OCI-LY7 (cell line): ENCODE measurements around the gene TSEN15. TPM values are rescaled to one million over a fixed set of nuclear protein-coding genes. Genes with fewer than 3 reads are reported as not detected.

Experiments used
- BruUV-seq: library from RNA; stranded (reverse); fragments of 400-500 nt; replicated peaks from 2 replicates; lab custom pipeline; 2021; lab: Mats Ljungman, UMichigan
- CTCF ChIA-PET: fragments of 300-600 bp; sonication (Branson Sonifier 250); formaldehyde crosslinking; loops from one replicate; lab custom pipeline; 2022; ENCODE audit warnings: antibody characterized with exemption; ENCODE audit not compliant: unreplicated experiment; lab: Charles Lee
- POLR2A ChIA-PET: fragments of 300-600 bp; sonication (Branson Sonifier 250); formaldehyde crosslinking; loops from one replicate; lab custom pipeline; 2022; ENCODE audit warnings: antibody characterized with exemption; lab: Charles Lee
- DNase-seq: peaks from one replicate; pipeline ENCODE4 v3.0.0-alpha.2; 2015; ENCODE audit warnings: low spot score
- H2AFZ ChIP-seq: fragments of 200-600 bp; sonication (generic), shearing (Covaris generic); 2 replicates; pipeline ENCODE4 v1.6.1; 2014; ENCODE audit warnings: mild to moderate bottlenecking, antibody characterized with exemption, low read length, moderate library complexity
- H3K27ac ChIP-seq: fragments of 200-600 bp; sonication (generic); 2 replicates; pipeline ENCODE4 v1.5.1; 2014; ENCODE audit warnings: mixed run types, low read depth, mild to moderate bottlenecking, moderate library complexity, low read length, inconsistent platforms; ENCODE audit not compliant: poor library complexity, severe bottlenecking
- H3K36me3 ChIP-seq: fragments of 200-600 bp; sonication (generic); 2 replicates; pipeline ENCODE4 v1.6.1; 2014; ENCODE audit warnings: mild to moderate bottlenecking, antibody characterized with exemption, low read length, moderate library complexity, mixed read lengths; ENCODE audit not compliant: insufficient read depth
- H3K4me1 ChIP-seq: fragments of 200-600 bp; sonication (generic); 2 replicates; pipeline ENCODE4 v1.5.1; 2014; ENCODE audit warnings: mild to moderate bottlenecking, low read length; ENCODE audit not compliant: insufficient read depth, poor library complexity, severe bottlenecking
- H3K4me2 ChIP-seq: fragments of 200-600 bp; sonication (generic); 2 replicates; pipeline ENCODE4 v1.6.1; 2014; ENCODE audit warnings: mild to moderate bottlenecking, low read length
- H3K4me3 ChIP-seq: fragments of 200-600 bp; sonication (generic); 2 replicates; pipeline ENCODE4 v1.5.1; 2014; ENCODE audit warnings: mild to moderate bottlenecking, low read depth, low read length; ENCODE audit not compliant: poor library complexity, severe bottlenecking
- H3K79me2 ChIP-seq: fragments of 200-600 bp; sonication (generic); 2 replicates; pipeline ENCODE4 v1.6.1; 2016; ENCODE audit warnings: low read depth, mild to moderate bottlenecking, low read length, moderate library complexity, mixed read lengths; ENCODE audit not compliant: insufficient read depth
- H3K9me2 ChIP-seq: fragments of 200-600 bp; sonication (generic); 2 replicates; pipeline ENCODE4 v1.6.1; 2016; ENCODE audit warnings: mild to moderate bottlenecking, low read length, mixed read lengths; ENCODE audit not compliant: insufficient read depth
- H3K9me3 ChIP-seq: fragments of 200-600 bp; sonication (generic); 2 replicates; pipeline ENCODE4 v1.6.1; 2014; ENCODE audit warnings: mild to moderate bottlenecking, mixed run types, low read length, mixed read lengths
- H4K20me1 ChIP-seq: fragments of 200-600 bp; sonication (generic); 2 replicates; pipeline ENCODE4 v1.6.1; 2014; ENCODE audit warnings: mild to moderate bottlenecking, antibody characterized with exemption, low read length, moderate library complexity, mixed read lengths; ENCODE audit not compliant: insufficient read depth
- EZH2phosphoT487 ChIP-seq: fragments of 200-600 bp; sonication (generic); IDR thresholded peaks from 2 replicates; pipeline ENCODE4 v1.6.1; 2018; ENCODE audit warnings: low read depth, borderline replicate concordance, mild to moderate bottlenecking, mixed run types, antibody characterized with exemption, low read length, moderate library complexity, mixed read lengths
- intact Hi-C: fragments of 100-400 bp; cut with micrococcal nuclease; formaldehyde crosslinking; loops from one replicate; pipeline ENCODE4 v1.10.0; 2022; ENCODE audit not compliant: unreplicated experiment
- total RNA-seq, 2 experiments: library from RNA; depleted of rRNA in 1 of 2; stranded (reverse); fragments of >200 nt in 1 of 2; shearing (Covaris generic) in 1 of 2; gene quantifications; 2 replicates each; pipeline ENCODE4 v1.2.3, GENCODE V29; 2014 to 2022
- TF ChIP-seq, protein P1 (sequence below): fragments of 200-600 bp; sonication (generic); conservative IDR thresholded peaks from 2 replicates; pipeline ENCODE4 v1.5.1; 2014; ENCODE audit warnings: mild to moderate bottlenecking, antibody characterized with exemption, low read length, moderate library complexity, mixed read lengths

Gene TSEN15
- total RNA-seq, 2 experiments from 2014 or later, result 42.5 to 45.1 TPM

DNA sequence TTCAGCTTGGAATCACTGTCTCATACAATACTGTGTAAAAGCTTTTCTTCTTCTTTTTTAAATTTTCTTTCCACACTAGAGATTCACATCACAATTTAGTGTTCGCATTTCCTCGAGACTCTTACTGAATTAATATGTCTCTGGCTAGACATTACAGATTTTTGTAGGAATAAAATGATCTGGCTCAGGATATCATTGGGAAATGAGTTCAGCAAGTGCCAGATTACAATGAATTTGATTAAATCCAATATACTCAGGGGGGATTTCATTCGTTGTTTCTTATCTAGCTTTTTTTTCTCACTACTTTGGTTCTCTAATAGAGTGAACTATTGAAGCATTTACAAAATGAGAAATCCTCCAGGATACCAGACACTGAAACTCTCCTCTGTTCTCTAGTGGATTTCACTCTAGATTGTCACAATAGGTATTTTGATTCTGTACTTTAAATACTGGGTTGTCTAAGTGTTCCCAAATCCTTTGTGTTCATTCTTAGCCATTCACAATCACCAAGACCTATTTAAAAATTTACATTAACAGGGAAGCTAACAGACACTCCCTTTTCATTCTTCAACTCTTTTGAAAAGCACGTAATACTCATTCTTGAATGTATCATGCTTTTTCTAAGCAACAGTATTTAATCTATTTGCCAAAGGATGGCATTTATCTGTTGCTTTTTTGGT lies 2.8 kb upstream of the TSEN15 start:
- ChIA-PET POLR2A (interaction anchor here (0.6 kb wide), 1 partner anchor 10 kb away, joined by 3 read pairs; no protein-coding TSS in a partner anchor), CTCF (no interaction called here)
- Histone ChIP-seq H3K4me3 (no peak overlapping the region), H3K9me3 (peaks cover 4% of the 10 kb centered on the region; the same call in 1 of the 2 replicates), H3K79me2 (peaks cover 13% of the 10 kb centered on the region; the same call in 1 of the 2 replicates), H3K27ac (no peak overlapping the region), H3K36me3 (no peaks in the 10 kb centered on the region; the same call in 1 of the 2 replicates), H3K4me1 (peaks cover 15% of the 10 kb centered on the region), H2AFZ (no peak overlapping the region), H3K9me2 (no peaks in the 10 kb centered on the region), H4K20me1 (no peaks in the 10 kb centered on the region), H3K4me2 (no peak overlapping the region)
- TF ChIP-seq EZH2phosphoT487, result no peak
- TF ChIP-seq, protein P1, sequence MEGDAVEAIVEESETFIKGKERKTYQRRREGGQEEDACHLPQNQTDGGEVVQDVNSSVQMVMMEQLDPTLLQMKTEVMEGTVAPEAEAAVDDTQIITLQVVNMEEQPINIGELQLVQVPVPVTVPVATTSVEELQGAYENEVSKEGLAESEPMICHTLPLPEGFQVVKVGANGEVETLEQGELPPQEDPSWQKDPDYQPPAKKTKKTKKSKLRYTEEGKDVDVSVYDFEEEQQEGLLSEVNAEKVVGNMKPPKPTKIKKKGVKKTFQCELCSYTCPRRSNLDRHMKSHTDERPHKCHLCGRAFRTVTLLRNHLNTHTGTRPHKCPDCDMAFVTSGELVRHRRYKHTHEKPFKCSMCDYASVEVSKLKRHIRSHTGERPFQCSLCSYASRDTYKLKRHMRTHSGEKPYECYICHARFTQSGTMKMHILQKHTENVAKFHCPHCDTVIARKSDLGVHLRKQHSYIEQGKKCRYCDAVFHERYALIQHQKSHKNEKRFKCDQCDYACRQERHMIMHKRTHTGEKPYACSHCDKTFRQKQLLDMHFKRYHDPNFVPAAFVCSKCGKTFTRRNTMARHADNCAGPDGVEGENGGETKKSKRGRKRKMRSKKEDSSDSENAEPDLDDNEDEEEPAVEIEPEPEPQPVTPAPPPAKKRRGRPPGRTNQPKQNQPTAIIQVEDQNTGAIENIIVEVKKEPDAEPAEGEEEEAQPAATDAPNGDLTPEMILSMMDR, result no peak
- intact Hi-C loops, result no loop called here
- no peak for DNase-seq
- BruUV-seq, result no TSS peak

DNA sequence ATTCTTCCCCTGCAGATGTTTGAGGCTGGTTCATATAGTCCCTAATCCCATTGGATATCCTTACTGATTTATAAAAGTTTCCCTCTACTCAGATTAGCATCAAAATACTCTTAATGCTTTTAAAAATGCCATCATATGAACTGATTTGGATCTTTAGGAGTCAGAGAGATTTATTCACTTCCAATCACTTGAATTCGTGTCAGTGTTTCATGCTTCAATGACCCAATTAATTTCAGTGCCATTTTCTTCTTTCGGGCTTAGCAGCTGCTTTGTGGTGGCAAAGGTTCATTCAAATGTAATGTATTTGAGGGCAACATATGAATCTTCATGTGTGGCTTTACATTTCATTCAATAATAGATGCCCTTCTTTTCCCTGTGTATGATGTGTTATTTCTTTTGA lies 2.2 kb upstream of the TSEN15 start:
- no peak overlapping the region for H3K4me2 ChIP-seq
- intact Hi-C loops, result no loop called here

More for the DNA sequence above, 2.2 kb upstream of the TSEN15 start:
- Histone ChIP-seq H3K9me2 (no peaks in the 10 kb centered on the region), H4K20me1 (no peaks in the 10 kb centered on the region), H3K4me1 (peaks cover 15% of the 10 kb centered on the region), H3K9me3 (peaks cover 4% of the 10 kb centered on the region; the same call in 1 of the 2 replicates), H3K36me3 (peaks cover under 1% of the 10 kb centered on the region), H3K27ac (no peak overlapping the region), H3K79me2 (peaks cover 13% of the 10 kb centered on the region; the same call in 1 of the 2 replicates), H2AFZ (no peak overlapping the region), H3K4me3 (no peak overlapping the region)
- CTCF ChIA-PET, result no interaction called here
- POLR2A ChIA-PET, result no interaction called here
- TF ChIP-seq EZH2phosphoT487, result no peak
- TF ChIP-seq, protein P1, result no peak
- DNase-seq, result no peak
- BruUV-seq, result no TSS peak
